HG03095 (cell line): Measurements from ENCODE around the gene NUDT1.
A peak's percentile ranks its signal among the peaks of the same experiment; 100 is the strongest.

ENCODE experiments used
- ATAC-seq: cut with Tn5 transposase; IDR thresholded peaks from one replicate; pipeline ENCODE4 v1.9.1; 2021; ENCODE audit warnings: moderate library complexity; ENCODE audit not compliant: unreplicated experiment

The NUDT1 gene

GRCh38 chr7:2204446-2204845 lies 37.6 kb upstream of the NUDT1 start:
- no peak for ATAC-seq

- no peak for ATAC-seq
Observed at GRCh38 chr7:2205036-2205780, 36.8 kb upstream of the NUDT1 start.

DNA sequence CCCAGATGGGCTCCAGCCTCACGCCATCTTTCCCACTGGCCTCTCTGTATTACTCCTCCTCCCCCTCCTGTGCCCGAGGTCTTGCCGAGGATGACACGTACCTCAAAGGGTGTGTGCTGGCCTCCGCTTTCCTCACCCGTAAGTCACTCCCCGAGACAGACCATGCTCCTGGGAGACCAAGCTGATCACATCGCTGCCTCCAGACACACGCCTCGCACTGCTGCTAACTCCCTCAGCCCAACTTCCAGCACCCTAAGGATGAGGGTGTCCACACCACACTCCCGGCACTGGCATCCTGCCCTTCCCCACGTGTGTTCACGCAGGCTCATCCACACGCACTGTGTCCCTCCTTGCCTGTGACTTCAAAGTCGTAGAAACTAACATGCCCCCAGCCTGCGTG lies 33.3 kb upstream of the NUDT1 start:
- ATAC-seq: no peak

GRCh38 chr7:2209146-2209960 lies 32.7 kb upstream of the NUDT1 start:
- peak; percentile 46 for ATAC-seq

GRCh38 chr7:2209961-2210323 lies 32.1 kb upstream of the NUDT1 start:
- no peak for ATAC-seq

DNA sequence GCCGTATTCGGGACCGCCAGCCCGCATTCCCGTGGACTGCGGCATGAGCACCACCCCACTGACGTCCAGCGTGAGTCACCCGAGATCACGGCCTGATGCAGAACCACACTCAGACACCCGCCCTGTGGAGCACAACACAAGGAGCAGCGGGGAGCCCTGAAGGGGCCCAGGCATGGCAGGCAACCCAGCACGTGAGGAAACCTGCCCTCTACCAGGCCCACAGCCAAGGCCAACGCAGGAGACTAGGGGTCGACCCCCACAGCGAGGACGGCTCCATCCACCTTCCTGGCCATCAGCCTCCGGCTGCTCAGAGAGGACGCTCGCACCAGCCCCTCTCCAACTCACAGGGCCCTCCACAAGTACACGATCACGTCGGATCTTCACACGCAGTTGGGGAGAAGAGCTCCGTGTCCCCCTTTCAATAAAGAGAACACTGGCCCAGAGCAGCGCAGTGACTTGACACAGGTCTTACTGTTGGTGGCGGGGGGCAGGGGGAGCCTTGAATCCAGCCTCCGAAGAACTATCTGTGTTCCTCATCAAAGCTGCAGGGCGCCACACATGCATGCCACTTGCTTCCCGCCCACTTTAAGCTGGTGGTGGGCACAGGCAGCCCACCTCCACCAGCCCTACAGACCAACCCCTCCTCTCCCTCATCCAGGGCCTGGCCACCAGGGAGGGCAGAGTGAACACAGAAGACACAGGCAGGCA lies 31.3 kb upstream of the NUDT1 start:
- ATAC-seq: no peak

DNA sequence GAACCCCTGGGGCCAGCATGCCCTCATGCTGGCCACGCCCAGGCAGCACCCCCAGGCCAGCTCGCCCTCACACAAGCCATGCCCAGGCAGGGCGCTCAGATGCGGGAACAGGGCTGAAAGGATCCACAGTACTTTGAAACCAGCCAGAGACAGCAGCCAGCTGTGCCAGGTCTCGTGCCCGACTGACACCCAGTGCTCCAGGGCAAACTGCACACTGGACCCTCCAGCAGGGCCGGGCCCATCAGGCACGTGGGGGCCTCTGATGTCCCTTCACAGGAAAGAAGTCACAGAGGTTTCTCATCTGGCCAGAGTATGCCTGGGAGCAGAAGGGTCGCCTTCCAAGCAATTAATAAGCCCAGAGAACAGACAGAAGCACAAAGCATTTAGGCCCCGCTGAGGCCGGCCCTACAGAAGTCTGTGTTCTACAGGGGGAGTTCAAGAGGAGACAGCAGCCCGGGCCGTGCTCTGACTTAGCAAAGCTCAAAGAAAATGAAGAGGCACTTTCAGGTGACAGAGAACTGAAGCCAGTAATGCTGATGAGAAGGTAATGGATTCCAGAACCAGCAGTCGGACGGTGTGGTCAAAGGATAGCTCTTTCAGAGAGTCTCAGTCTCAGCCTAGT lies 30.7 kb upstream of the NUDT1 start:
- no peak for ATAC-seq

DNA sequence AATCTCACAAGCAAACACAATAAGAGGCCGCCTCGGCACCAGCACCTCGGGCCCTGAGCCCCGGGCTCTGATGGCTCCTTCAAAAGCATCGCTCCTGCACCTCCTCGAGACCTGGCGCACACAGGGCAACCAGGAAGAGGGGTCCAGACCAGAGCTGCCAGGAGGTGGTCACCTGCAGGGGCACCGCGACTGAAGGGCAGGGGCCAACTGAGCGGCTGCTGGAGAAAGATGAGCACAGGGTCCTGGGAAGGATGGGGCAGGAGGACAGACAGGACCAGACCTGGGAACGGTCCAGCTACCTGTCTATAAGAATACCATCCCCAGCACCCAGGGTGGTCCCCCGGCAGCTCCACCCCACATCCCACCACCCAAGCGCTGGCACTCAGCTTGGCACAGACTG lies 30.1 kb upstream of the NUDT1 start:
- no peak for ATAC-seq

GRCh38 chr7:2212906-2213305 lies 29.1 kb upstream of the NUDT1 start:
- ATAC-seq: no peak

DNA sequence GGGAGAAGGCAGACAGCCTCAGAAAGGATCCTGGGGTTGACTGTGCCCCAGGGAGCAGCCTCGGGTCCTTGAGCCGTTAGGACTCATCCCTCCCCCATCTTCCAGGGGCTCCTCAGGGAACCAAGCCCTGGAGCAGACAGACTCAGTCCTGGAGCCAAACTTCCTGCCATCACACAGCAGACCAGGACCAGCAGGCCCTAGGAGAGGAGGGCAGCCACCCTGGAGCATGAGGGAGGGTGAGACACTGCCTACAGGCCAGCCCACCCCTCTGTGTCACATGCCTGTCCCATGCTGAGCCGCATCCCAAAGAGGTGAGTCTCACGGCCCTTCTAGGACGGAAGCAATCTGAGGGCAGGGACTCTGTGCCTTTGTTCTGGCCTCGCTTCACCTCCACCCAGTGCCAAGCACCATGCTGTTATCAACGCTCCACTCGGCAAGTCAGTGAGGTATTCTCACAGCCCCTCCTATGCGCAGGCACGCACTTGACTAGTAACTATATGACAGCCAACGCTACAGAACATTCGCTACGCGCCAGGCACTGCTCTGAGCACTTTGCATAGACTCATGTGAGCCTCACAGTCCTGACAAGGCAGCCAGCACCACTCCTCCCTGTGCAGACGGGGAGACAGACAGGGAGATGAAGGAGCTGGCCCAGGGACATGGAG lies 28.3 kb upstream of the NUDT1 start:
- ATAC-seq: no peak

DNA sequence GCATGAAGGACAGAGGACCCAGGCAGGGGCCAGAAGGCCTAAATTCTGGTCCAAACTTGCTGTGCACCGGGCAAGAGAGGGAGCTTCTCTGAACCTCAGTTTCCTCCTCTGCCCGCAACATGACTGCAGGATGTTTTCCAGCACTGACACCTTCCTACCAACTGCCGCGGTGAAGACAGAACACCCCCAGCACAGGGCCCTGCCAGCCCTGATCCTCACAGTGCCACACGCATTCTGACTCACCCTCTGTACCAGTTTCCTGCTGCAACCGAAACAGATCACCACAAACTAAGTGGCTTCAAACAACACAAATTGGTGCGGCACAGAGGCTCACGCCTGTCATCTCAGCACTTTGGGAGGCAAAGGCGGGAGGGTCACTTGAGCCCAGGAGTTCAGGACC lies 27.4 kb upstream of the NUDT1 start:
- no peak for ATAC-seq

- no peak for ATAC-seq
Observed at GRCh38 chr7:2215851-2216250, 26.2 kb upstream of the NUDT1 start.

- ATAC-seq: no peak
Observed at GRCh38 chr7:2217206-2217605, 24.8 kb upstream of the NUDT1 start.

DNA sequence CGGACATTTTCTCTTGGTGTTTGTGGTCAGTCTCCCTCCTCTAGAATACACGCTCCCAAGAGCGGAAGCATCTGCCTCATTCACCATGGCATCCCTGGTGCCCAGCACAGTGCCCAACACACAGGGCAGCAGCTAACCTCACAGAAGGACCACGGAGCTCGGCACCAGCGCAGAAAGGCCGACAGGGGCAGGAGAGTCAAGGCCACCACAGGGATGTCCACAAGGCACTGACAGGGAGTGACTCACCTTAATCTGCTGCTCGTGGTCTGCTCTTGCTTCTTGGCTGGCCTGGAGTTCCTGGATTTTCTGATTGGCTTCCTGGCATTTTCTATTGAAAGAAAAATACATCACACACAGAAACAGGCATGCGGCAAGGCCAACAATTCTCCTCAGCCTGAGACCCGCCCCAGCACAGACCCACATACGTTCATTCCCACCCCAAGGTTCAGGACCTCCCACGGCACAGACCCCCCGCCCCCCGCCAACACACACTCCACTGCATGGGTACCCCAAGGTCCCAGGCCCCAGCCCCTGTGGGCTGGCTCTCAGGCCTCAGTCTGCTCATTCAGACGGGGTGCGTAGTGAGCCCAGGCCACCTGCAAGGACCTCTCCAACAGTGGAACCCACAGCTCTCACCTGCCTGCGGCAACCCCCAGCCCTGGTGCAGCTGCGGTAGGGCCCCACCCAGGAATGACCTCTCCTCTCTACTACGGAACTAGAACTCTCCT lies 24.1 kb upstream of the NUDT1 start:
- no peak for ATAC-seq

- no peak for ATAC-seq
Observed at GRCh38 chr7:2218444-2218785, 23.6 kb upstream of the NUDT1 start.

DNA sequence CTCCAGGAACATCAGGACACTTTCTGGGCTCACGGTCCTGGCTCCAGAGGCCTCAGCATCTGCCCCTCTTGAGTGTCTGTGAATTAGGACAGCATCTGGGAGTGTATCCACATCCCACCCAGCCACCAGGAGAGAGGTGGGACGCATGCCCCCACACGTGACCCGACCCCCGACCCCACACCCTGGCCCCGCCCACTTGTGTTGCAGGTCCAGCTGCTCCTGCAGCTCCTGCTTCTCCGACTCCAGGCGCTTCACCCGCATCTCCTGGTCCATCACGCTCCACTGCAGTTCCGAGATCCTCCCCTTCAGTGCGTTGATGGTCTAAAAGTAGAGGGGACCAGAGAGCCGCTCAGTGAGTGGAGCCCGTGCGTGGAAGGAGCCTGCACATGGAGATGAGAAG lies 22.9 kb upstream of the NUDT1 start:
- no peak for ATAC-seq

DNA sequence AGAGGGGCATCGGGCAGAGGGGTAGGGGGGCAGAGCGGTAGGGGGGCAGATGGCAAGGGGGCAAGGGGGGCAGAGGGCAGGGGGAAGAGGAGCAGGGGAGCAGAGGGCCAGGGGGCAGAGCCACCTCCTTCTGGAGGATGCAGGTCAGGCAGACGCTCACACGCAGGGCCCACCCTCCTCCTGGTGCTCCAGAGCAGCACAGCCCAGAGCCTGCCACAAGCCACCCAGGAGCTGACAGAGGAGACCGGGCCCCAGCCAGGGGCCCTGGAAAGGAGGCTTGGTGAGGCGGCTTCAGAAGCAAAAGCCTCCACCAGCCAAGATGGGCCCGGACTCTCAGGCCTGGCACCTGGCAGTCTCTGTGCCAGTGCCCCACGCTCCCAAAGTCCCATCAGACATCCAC lies 22.4 kb upstream of the NUDT1 start:
- ATAC-seq: no peak

- ATAC-seq: no peak
Observed at GRCh38 chr7:2220030-2220429, 22.0 kb upstream of the NUDT1 start.

DNA sequence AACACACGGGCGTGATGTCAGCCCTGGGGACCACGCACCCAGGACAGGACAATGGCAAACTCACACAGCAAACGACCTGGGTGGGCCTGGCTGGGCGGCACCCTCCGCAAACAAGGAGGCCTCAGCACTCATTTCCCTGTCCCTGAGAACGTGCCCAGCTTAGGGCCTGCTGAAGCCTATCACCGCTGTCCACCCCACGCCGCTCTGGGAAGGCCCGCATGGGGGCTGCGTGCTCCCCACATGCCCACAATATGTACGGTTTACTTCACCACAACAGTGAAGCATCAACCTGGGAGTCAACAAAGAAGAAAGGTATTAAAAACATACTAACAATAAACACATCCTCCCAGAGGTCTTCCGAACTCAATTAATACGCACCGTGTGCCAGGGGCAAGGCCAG lies 21.5 kb upstream of the NUDT1 start:
- ATAC-seq: no peak

DNA sequence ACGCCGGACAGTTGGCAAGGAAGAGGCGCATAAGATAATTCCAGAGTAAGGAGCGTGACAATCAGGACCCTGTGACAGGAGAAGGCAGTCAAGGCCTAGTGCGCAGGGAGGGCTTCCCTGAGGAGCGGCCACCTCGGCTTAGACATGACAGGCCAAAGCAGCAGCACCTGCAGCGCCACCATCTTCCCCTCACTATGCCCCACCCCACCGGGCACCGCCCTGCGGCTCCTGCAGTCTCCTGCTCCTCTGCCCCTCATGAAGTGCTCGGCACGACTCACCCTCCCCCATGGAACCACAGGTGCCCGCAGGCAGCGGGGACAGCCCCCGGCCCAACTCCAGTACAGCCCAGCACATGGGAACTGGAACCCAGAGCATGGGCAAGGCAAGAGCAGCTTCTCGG lies 21.1 kb upstream of the NUDT1 start:
- no peak for ATAC-seq
